SKM-1 treated with dmso at 0.1 percent for 144 hours (cell line): Measurements from ENCODE around the gene SP6.
A peak's percentile ranks its signal among the peaks of the same experiment; 100 is the strongest.

Experiments used
- DNase-seq: peaks from one replicate; lab custom pipeline; 2025; ENCODE audit not compliant: unreplicated experiment; lab: John Stamatoyannopoulos, UW

The SP6 gene

GRCh38 chr17:47838636-47839035, 12.3 kb downstream of the SP6 start:
- no peak for DNase-seq

- DNase-seq = no peak
Observed at GRCh38 chr17:47837401-47838039, 13.4 kb downstream of the SP6 start.

DNA sequence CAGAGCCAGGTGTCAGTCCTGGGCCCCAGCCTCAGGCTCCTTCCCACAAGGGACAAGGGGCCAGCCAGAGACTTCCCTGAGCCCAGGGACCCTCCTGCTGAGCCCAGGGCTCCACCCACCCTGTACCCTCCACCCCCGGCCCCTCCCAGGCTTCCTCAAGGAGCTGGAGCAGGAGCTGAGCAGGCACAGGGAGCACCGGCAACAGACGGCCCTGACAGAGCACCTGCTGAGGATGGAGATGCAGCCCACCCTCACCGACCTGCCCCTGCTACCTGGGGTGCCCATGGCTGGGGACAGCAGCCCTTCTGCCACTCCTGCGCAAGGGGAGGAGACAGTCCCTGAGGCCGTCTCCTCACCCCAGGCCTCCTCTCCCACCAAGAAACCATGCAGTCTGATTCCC, 14.4 kb downstream of the SP6 start:
- DNase-seq = no peak

- no peak for DNase-seq
Observed at GRCh38 chr17:47834756-47835155, 16.2 kb downstream of the SP6 start.

GRCh38 chr17:47831934-47832327, 19.0 kb downstream of the SP6 start:
- peak; percentile 35 for DNase-seq

DNA sequence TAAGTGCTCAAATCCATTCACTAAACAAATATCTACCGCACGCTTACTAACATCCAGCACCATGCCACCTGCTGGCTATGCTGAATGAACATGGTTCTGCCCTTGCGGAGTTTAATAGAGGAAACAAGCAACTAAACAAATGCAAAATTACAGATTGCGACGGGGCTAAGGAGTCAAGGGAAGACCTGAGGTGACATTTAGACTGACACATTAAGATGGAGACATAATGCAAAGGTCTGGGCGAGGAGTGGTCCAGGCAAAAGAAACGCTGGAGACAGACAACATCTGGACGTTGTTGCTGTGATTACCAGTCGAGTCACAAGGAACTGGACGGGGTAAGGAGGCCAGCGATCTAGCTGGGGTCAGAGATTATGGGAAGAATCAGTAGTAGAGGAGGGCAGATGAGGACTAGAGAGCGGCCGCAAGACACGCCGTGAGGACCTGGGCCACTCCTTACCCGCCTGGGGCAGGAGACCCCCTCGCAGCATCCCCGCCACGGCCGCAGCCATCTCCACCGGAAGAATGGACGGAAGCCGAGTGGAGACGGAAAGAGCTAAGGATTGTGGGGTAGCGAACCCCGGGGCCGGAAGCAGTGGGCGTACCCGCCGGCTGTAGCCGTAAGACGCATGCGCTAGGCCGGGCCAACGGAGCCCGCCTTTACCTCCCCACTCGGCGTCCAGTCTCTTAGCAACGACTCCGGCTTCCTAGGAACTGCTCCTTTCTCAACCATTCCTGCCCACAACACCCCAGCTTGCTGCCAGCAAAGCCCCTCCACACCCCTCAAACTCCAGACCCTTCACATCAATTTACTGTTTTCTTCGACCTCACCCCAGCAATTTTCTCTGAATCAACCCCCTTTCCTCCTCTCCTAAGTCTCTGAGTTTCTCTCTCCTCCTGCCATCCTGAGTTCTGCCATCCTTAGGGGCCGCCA, 19.7 kb downstream of the SP6 start, which contains the start of the genes LRRC46 and MRPL10:
TSS of gene LRRC46 (plus strand) at position 668 of the 931 bp plus-strand sequence. CDS start 320 bp downstream, outside the sequence.
TSS of gene MRPL10 (minus strand) at position 539 of the 931 bp plus-strand sequence. CDS start at position 509, 30 bp downstream.
- peak; percentile 89 for DNase-seq

- DNase-seq = no peak
Observed at GRCh38 chr17:47830396-47831002, 20.5 kb downstream of the SP6 start.

DNA sequence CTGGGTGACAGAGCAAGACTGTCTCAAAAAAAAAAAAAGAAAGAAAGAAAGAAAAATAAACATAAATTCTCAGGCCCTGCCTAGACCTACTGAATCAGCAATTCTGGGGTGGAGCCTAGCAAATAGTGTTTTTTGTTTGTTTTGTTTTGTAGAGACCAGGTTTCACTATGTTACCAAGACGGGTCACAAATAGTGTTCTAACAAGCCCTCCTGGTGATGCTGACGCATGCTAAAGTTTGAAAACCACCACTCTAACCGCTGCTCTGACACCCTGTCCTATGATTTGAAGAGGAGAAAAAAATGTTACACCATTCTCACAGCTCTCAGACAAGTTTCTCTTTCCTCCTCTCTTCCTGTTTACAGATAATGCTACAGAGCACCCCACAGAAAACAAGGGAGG, 21.1 kb downstream of the SP6 start:
- DNase-seq = no peak

DNA sequence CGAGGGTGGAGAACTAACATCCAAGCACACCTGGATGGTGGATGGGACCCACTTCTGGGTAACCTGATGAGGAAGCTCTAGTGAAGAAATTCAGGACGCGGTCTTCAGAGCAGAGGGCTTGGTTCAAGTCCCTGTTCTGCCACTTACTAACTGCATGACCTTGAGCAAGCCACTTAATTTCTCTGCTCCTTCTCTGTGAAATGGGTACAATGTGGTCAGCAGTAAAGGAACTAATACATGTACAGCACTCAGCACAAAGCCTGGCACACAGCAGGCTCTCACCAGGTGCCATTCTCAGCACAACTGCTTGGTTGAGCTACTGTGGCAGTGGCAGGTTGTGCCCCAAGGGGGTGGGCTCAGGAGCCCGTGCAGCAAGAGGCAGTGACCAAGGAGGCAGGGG, 27.4 kb downstream of the SP6 start:
- no peak for DNase-seq

DNA sequence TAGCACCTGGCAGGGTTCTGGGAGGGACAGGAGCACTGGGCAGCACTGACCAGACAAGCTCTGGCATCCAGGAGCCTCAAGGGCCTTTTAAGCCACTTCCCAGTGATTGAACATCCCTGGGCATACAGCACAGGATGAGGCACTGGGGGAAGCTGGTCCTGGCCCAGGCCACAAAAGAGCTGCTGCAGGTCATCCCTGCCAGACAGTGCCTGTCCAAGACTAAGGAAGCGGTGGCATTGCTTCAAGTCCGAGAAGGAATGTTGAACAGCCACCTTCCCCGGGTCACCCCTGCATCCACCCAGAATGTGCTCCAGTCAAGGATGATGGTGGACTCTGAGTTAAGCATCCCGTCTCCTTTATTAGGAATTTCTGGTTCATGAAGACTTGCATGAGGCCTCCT, 28.2 kb downstream of the SP6 start:
- no peak for DNase-seq

GRCh38 chr17:47821424-47822391, 29.3 kb downstream of the SP6 start, which contains the start of gene OSBPL7:
OSBPL7 (minus strand) TSS chr17:47821794; CDS start chr17:47820278, 1,516 bp downstream.
- DNase-seq = peak; percentile 60

GRCh38 chr17:47821031-47821423, 29.9 kb downstream of the SP6 start:
- DNase-seq = no peak

DNA sequence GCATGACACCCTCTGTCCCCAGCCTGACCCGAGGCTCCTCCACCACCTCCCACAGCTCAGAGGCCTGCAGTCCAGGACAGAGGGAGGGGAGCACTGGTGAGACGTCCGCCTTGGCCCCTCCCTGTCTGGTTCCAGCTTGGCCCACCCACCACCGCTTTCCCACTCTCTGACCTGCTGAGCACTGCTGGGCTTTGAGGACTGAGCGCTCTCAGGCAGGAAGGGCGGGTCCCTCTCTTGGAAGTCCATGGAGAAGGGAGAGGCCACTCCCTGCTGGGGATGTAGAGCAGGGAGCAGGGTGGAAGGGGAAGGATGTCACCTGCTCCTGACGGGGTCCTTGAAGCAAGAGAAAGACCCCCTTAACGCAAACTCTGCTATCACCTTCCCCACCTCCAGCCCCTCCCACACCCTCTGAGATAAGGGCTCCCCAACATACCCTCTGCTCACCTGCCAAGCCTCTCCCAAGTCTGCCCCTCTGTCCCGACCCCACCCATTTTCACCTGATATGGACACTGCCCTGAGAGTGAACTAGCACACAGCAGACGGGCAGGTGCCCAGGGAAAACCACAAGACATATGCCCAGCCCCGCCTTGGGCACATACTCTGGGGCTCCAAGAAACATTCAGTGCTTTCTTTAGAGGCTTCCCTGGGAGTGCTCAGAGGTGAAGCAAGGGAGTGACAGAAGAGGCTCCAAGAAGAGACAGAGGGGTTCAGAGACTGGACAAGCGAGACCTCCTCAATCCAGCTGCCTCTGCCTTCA, 30.8 kb downstream of the SP6 start:
- no peak for DNase-seq

- no peak for DNase-seq
Observed at GRCh38 chr17:47819475-47819874, 31.5 kb downstream of the SP6 start.

DNA sequence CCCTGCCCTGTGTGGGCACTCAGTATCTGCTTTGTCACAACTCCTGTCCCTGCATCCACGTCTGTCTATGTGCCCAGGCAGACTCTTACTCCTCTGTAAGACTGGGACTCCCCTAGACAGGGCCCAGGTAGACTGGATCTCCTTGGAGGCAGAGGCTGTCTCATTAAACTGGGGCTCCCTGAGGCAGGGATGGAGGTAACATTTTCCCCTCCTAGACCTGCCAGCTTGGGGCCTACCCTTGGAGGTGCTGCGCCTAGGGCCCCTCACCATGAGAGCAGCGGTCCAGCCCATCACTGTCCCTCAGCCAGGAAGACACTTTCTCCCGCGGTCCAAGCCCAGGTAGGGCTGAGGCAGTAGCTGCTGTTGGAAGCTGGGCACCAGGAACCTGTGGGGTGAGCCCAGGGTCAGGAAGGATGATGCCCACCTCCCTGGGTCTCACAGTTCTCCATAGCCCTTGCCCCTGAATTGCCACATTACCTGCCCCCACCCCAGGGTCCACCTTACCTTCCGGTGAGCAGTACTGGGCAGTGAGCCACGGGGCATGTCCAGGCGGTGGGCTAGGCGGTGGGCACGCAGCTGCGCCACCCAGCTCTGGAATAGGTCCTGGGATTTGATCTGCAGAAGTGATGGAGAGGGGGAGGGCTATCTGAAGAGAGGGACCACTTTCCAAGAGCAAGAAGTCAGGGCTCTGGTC, 32.8 kb downstream of the SP6 start:
- no peak for DNase-seq

- DNase-seq = no peak
Observed at GRCh38 chr17:47816947-47817346, 34.0 kb downstream of the SP6 start.

- no peak for DNase-seq
Observed at GRCh38 chr17:47816111-47816735, 34.7 kb downstream of the SP6 start.

GRCh38 chr17:47815106-47815918, 35.7 kb downstream of the SP6 start:
- DNase-seq = no peak
